GM06990 (cell line): ENCODE data around the gene AHCYL1.
"Not testable (repeated sequence)": the region's sequence is repeated elsewhere in the genome, so short reads cannot be mapped to it uniquely, and the experiment has no call there.

ENCODE experiments used
- DNase-seq: peaks from one replicate; pipeline ENCODE4 v3.0.0-alpha.2; 2011; ENCODE audit not compliant: insufficient read length; ENCODE audit errors: extremely low read depth
- H3K27me3 ChIP-seq: replicated peaks from 2 replicates; pipeline ENCODE4 v1.6.0; 2011; ENCODE audit warnings: low read length; ENCODE audit not compliant: control insufficient read depth, insufficient read depth
- H3K36me3 ChIP-seq: 2 replicates; pipeline ENCODE4 v1.5.1; 2011; ENCODE audit warnings: low read length; ENCODE audit not compliant: control insufficient read depth, insufficient read depth
- H3K4me3 ChIP-seq: replicated peaks from 2 replicates; pipeline ENCODE4 v1.5.1; 2011; ENCODE audit warnings: low read depth, mild to moderate bottlenecking, control low read depth, low read length
- CTCF ChIP-seq: IDR thresholded peaks from 2 replicates; pipeline ENCODE4 v1.5.1; 2011; ENCODE audit warnings: low read length, control low read depth, mild to moderate bottlenecking, inconsistent platforms; ENCODE audit not compliant: insufficient read depth, poor library complexity, severe bottlenecking

Gene AHCYL1

DNA sequence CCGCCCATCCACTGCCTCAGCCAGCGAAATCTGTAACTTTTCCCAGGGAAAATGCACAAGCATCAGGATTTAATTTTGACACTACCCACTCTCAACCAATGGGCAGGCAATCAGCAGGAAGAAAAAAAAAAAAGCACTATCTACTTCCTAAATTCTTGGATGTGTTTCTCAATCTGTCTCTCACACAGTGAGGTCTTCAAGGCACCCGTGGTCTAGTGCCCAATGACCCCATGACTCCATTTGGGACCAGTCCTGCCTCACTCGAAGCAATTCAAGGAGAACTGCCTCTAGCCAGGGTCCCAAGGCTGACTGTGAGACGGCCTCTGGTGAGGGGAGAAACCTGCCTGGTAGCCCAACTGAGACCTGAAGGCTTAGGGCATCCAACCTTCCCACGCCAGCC is 38.1 kb upstream of the AHCYL1 start:
- no peaks in the 10 kb centered on the region for H3K36me3 ChIP-seq
- DNase-seq: no peak
- no peaks in the 10 kb centered on the region for H3K27me3 ChIP-seq
- TF ChIP-seq CTCF: no peak
- H3K4me3 ChIP-seq: no peak overlapping the region

DNA sequence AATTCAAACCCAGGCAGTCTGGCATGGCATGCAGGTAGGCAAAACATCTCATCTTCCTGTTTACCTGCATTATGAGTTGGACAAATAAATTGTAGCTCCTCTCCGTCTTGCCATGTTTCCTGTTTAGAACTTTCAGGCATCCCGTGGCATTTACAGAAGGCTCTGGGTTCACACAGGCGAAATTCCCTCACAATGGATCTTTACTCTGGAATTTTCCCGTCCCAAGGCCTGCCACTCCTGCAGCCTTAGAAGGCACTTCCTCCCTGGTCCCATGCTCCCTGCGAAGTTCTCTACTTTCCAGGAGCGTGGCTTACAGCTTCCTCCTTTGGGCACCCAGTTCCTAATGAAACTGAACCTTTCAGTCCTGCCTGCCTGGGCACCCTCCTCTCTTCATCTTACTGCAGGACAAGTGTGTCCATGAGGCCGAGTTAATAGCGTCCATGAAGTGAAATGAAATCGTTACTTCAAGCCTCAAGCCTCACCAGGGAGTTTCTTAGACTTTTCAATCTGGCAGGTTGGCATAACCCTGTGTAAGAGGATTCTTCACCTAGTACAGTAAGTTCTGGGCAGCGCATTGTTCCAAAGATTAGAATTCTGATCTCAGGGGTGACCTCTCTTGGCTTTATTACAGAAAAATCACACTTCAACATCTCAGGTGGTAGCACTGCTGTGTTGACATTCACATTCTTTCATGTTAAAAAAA is 36.8 kb upstream of the AHCYL1 start:
- H3K4me3 ChIP-seq: no peak overlapping the region
- no peak for TF ChIP-seq CTCF
- DNase-seq: no peak
- no peaks in the 10 kb centered on the region for H3K36me3 ChIP-seq
- H3K27me3 ChIP-seq: no peaks in the 10 kb centered on the region

- TF ChIP-seq CTCF: no peak
- DNase-seq: no peak
- no peaks in the 10 kb centered on the region for H3K36me3 ChIP-seq
- no peak overlapping the region for H3K4me3 ChIP-seq
- no peaks in the 10 kb centered on the region for H3K27me3 ChIP-seq
Measured at GRCh38 chr1:109948285-109948630, 36.3 kb upstream of the AHCYL1 start.

DNA sequence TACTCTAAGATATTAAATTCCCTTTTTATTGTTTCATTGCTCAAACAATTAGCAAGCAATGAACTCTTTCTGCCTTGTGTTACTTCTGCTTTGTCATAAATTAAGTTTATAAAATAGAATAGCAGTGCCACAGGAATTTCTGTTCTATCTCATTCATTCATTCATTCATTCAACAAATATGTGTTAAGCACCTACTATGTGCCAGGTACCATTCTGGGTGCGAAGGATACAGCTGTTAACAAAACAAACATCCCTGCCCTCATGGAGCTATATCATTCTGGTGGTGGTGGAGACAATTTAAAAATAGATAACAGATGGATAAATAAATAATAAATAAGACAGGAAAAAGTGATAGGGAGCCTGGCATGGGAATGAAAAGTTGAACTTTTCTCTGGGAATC is 34.5 kb upstream of the AHCYL1 start:
- no peak for DNase-seq

GRCh38 chr1:109950509-109950908 is 34.1 kb upstream of the AHCYL1 start:
- Histone ChIP-seq H3K4me3 (no peak overlapping the region), H3K27me3 (no peaks in the 10 kb centered on the region), H3K36me3 (no peaks in the 10 kb centered on the region)
- DNase-seq: no peak
- no peak for TF ChIP-seq CTCF

More for the DNA sequence above, 34.5 kb upstream of the AHCYL1 start:
- Histone ChIP-seq H3K36me3 (no peaks in the 10 kb centered on the region), H3K4me3 (no peak overlapping the region), H3K27me3 (no peaks in the 10 kb centered on the region)
- no peak for TF ChIP-seq CTCF

GRCh38 chr1:109951501-109951900 is 33.1 kb upstream of the AHCYL1 start:
- not testable (repeated sequence) for DNase-seq, H3K27me3 ChIP-seq, H3K36me3 ChIP-seq, H3K4me3 ChIP-seq
